SK-N-SH (cell line): ENCODE measurements around the gene EN1. TPM values are rescaled to one million over a fixed set of nuclear protein-coding genes. Genes with fewer than 3 reads are reported as not detected.
A peak's percentile ranks its signal among the peaks of the same experiment; 100 is the strongest.

Experiments used
- CTCF ChIA-PET: fragments of 300-600, 350-600 bp; formaldehyde crosslinking; extraction: SDS; loops from one replicate; lab custom pipeline; 2021; lab: Yijun Ruan, JAX
- POLR2A ChIA-PET: fragments of 350-600 bp; sonication (Branson Sonifier 250); formaldehyde crosslinking; extraction: SDS; loops from one replicate; lab custom pipeline; 2020; ENCODE audit warnings: antibody characterized with exemption, inconsistent platforms; lab: Yijun Ruan, JAX
- DNase-seq: peaks from one replicate; pipeline ENCODE4 v3.0.0; 2012
- H2AFZ ChIP-seq: fragments of 200-600 bp; sonication (generic); 2 replicates; pipeline ENCODE4 v1.8.1; 2016; ENCODE audit warnings: antibody characterized with exemption, mild to moderate bottlenecking, low read depth
- H3F3A ChIP-seq: fragments of 200-600 bp; sonication (generic); replicated peaks from 2 replicates; pipeline ENCODE3; 2016; ENCODE audit warnings: antibody characterized with exemption, mild to moderate bottlenecking; ENCODE audit not compliant: insufficient read depth
- H3K27ac ChIP-seq, 2 experiments: fragments of 200-500 bp in 1 of 2; fragments of 200-600 bp in 1 of 2; sonication (Bioruptor generic) in 1 of 2; sonication (generic), shearing (Covaris generic) in 1 of 2; 2 replicates each; pipeline versions ENCODE4 v1.5.1 to v1.6.1; 2014 to 2016; ENCODE audit warnings: low read depth in 2 of 2, inconsistent platforms in 1 of 2, low read length in 1 of 2, mild to moderate bottlenecking in 1 of 2, mixed read lengths in 1 of 2
- H3K27me3 ChIP-seq: fragments of 200-600 bp; sonication (generic), shearing (Covaris generic); 2 replicates; pipeline ENCODE4 v1.6.1; 2016; ENCODE audit warnings: mixed run types; ENCODE audit not compliant: insufficient read depth
- H3K36me3 ChIP-seq, 2 experiments: fragments of 200-500 bp in 1 of 2; fragments of 200-600 bp in 1 of 2; sonication (Bioruptor generic) in 1 of 2; sonication (generic) in 1 of 2; replicated peaks in 1 of 2; 2 replicates each; pipeline versions ENCODE3 to v1.5.1; 2014 to 2016; ENCODE audit warnings: low read length in 1 of 2, mild to moderate bottlenecking in 1 of 2; ENCODE audit not compliant: insufficient read depth in 2 of 2, control insufficient read depth in 1 of 2
- H3K4me1 ChIP-seq, 2 experiments: fragments of 200-500 bp in 1 of 2; fragments of 200-600 bp in 1 of 2; sonication (Bioruptor generic) in 1 of 2; sonication (generic), shearing (Covaris generic) in 1 of 2; 2 replicates each; pipeline versions ENCODE4 v1.5.1 to v1.6.1; 2014 to 2016; ENCODE audit warnings: low read depth in 1 of 2, low read length in 1 of 2, mixed run types in 1 of 2; ENCODE audit not compliant: insufficient read depth in 2 of 2, control insufficient read depth in 1 of 2
- H3K4me2 ChIP-seq: fragments of 200-600 bp; sonication (generic), shearing (Covaris generic); 2 replicates; pipeline ENCODE4 v1.6.1; 2017; ENCODE audit warnings: mixed run types
- H3K4me3 ChIP-seq, 2 experiments: fragments of 200-500 bp in 1 of 2; fragments of 200-600 bp in 1 of 2; sonication (Bioruptor generic) in 1 of 2; sonication (generic), shearing (Covaris generic) in 1 of 2; 2 replicates each; pipeline versions ENCODE4 v1.5.1 to v1.8.1; 2014 to 2016; ENCODE audit warnings: low read depth in 2 of 2, inconsistent platforms in 1 of 2, low read length in 1 of 2, mild to moderate bottlenecking in 1 of 2, mixed read lengths in 1 of 2, moderate library complexity in 1 of 2
- H3K79me2 ChIP-seq: fragments of 200-600 bp; sonication (generic); 2 replicates; pipeline ENCODE4 v1.8.1; 2017; ENCODE audit warnings: mild to moderate bottlenecking; ENCODE audit not compliant: insufficient read depth
- H3K9ac ChIP-seq: fragments of 200-600 bp; sonication (generic); 2 replicates; pipeline ENCODE4 v1.6.1; 2017; ENCODE audit warnings: mixed run types
- H3K9me2 ChIP-seq: fragments of 200-600 bp; sonication (generic); 2 replicates; pipeline ENCODE4 v1.6.1; 2017; ENCODE audit warnings: mixed run types
- H3K9me3 ChIP-seq: fragments of 200-600 bp; sonication (generic); 2 replicates; pipeline ENCODE4 v1.6.1; 2017; ENCODE audit warnings: mixed run types, mild to moderate bottlenecking, moderate library complexity
- H4K20me1 ChIP-seq: fragments of 200-600 bp; sonication (generic); 2 replicates; pipeline ENCODE4 v1.6.1; 2017; ENCODE audit warnings: mild to moderate bottlenecking, mixed run types; ENCODE audit not compliant: insufficient read depth
- CHD2 ChIP-seq: fragments of 150-350 bp; IDR thresholded peaks from 2 replicates; pipeline ENCODE4 v1.6.1; 2018; ENCODE audit warnings: low read length; ENCODE audit not compliant: partially characterized antibody
- ELF1 ChIP-seq: IDR thresholded peaks from 2 replicates; pipeline ENCODE4 v1.4.0; 2012
- EP300 ChIP-seq, 2 experiments: IDR thresholded peaks; 2 replicates each; pipeline versions ENCODE4 v1.4.0 to v1.6.1; 2012; ENCODE audit warnings: borderline replicate concordance in 1 of 2, low read depth in 1 of 2, low read length in 1 of 2
- EZH2phosphoT487 ChIP-seq: fragments of 200-600 bp; sonication (generic); IDR thresholded peaks from 2 replicates; pipeline ENCODE4 v1.6.1; 2017; ENCODE audit warnings: low read depth, mixed run types, mild to moderate bottlenecking, antibody characterized with exemption, moderate library complexity, borderline replicate concordance
- FOSL2 ChIP-seq: IDR thresholded peaks from 2 replicates; pipeline ENCODE4 v1.4.0; 2012; ENCODE audit warnings: low read depth, mild to moderate bottlenecking, moderate library complexity, borderline replicate concordance
- GABPA ChIP-seq: IDR thresholded peaks from 2 replicates; pipeline ENCODE4 v1.4.0; 2012; ENCODE audit warnings: low read depth, mild to moderate bottlenecking
- MXI1 ChIP-seq: IDR thresholded peaks from 2 replicates; pipeline ENCODE4 v1.6.1; 2012; ENCODE audit warnings: mild to moderate bottlenecking, low read depth, low read length, improper control_type of control experiment
- NRF1 ChIP-seq: IDR thresholded peaks from 2 replicates; pipeline ENCODE4 v1.6.1; 2012; ENCODE audit warnings: low read depth, mild to moderate bottlenecking, low read length
- PBX3 ChIP-seq: IDR thresholded peaks from 2 replicates; pipeline ENCODE4; 2012
- RCOR1 ChIP-seq: fragments of 150-350 bp; IDR thresholded peaks from 2 replicates; pipeline ENCODE4 v1.6.1; 2017; ENCODE audit warnings: antibody characterized with exemption, low read length
- SIN3A ChIP-seq: IDR thresholded peaks from 2 replicates; pipeline ENCODE4 v1.6.1; 2012; ENCODE audit warnings: low read depth, mild to moderate bottlenecking, low read length, moderate library complexity, borderline replicate concordance
- SMC3 ChIP-seq: IDR thresholded peaks from 2 replicates; pipeline ENCODE4 v1.6.1; 2012; ENCODE audit warnings: low read depth, low read length, improper control_type of control experiment
- YY1 ChIP-seq: IDR thresholded peaks from 2 replicates; pipeline ENCODE4 v1.4.0; 2012; ENCODE audit warnings: low read depth, mild to moderate bottlenecking
- ZBTB33 ChIP-seq: IDR thresholded peaks from 2 replicates; pipeline ENCODE4 v1.4.0; 2012; ENCODE audit warnings: low read depth, borderline replicate concordance
- WGBS: methylation state at CpG from one replicate; pipeline ENCODE4 v1.1.6; 2017; ENCODE audit warnings: low lambda C conversion rate; 5-methylcytosine and 5-hydroxymethylcytosine counted together
- polyA plus RNA-seq, 3 experiments: library from polyadenylated mRNA; depleted of rRNA; stranded (reverse); fragments of >200 nt; gene quantifications; 2 replicates each; pipeline ENCODE4 v1.2.3, GENCODE V29; 2012
- TF ChIP-seq, protein P1 (sequence below): fragments of 150-350 bp; IDR thresholded peaks from 2 replicates; pipeline ENCODE4 v1.6.1; 2016; ENCODE audit warnings: mild to moderate bottlenecking, low read depth, low read length
- TF ChIP-seq, protein P2 (sequence below): IDR thresholded peaks from 2 replicates; pipeline ENCODE4 v1.4.0; 2012; ENCODE audit warnings: low read depth, borderline replicate concordance
- TF ChIP-seq, protein P3 (sequence below): IDR thresholded peaks from 2 replicates; pipeline ENCODE4 v1.6.1; 2012; ENCODE audit warnings: mild to moderate bottlenecking, low read depth, low read length, moderate library complexity

EN1 gene
- polyA plus RNA-seq, 1 of the 3 experiments (the other 2 are of a cell fraction), result not detected

DNA sequence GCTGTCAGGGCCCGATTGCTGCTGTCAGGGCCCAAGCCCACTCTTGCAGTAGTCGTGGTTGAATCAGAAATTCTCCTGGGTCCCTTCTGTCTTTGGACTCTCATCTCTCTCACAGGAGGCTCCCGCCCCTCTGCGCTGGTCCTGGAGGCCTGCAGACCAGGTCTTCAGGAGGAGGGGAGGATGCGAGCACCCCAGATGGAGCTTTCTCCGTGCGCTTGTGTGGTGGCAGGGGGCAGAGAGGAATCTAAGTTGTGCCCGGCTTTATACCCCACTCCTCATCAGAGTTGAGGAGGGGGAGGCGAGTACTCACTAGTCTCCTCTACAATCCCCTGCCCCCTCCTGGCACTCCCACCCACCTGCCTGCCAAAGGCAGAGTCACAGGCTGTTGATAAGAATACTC, 10.4 kb downstream of the EN1 start:
- Histone ChIP-seq H2AFZ (no peak overlapping the region), H3K4me3 (no peak overlapping the region), H3K27me3 (peaks cover 98% of the 10 kb centered on the region), H3K9me3 (no peaks in the 10 kb centered on the region), H3K4me1 (no peaks in the 10 kb centered on the region; a peak in 1 of 4 replicates), H3K79me2 (no peaks in the 10 kb centered on the region), H3K36me3 (no peaks in the 10 kb centered on the region), H3K9ac (no peak overlapping the region), H3K4me2 (no peak overlapping the region), H3K9me2 (no peaks in the 10 kb centered on the region), H3K27ac (no peak overlapping the region), H4K20me1 (no peaks in the 10 kb centered on the region), H3F3A (no peaks in the 10 kb centered on the region)
- no peak for DNase-seq
- ChIA-PET POLR2A (no interaction called here), CTCF (interaction anchor here (1.4 kb wide), 1 partner anchor 8 kb away, joined by 4 read pairs; no protein-coding TSS in a partner anchor)
- no peak for TF ChIP-seq CHD2
- no peak for TF ChIP-seq EP300 (IDR thresholded peaks at IDR 0.05; ENCODE audit: borderline replicate concordance in 1 of 2, low read depth in 1 of 2, low read length in 1 of 2)
- TF ChIP-seq, protein P1, sequence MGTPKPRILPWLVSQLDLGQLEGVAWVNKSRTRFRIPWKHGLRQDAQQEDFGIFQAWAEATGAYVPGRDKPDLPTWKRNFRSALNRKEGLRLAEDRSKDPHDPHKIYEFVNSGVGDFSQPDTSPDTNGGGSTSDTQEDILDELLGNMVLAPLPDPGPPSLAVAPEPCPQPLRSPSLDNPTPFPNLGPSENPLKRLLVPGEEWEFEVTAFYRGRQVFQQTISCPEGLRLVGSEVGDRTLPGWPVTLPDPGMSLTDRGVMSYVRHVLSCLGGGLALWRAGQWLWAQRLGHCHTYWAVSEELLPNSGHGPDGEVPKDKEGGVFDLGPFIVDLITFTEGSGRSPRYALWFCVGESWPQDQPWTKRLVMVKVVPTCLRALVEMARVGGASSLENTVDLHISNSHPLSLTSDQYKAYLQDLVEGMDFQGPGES, result no peak
- no peak for TF ChIP-seq YY1
- no peak for TF ChIP-seq ZBTB33
- no peak for TF ChIP-seq FOSL2
- TF ChIP-seq, protein P2, sequence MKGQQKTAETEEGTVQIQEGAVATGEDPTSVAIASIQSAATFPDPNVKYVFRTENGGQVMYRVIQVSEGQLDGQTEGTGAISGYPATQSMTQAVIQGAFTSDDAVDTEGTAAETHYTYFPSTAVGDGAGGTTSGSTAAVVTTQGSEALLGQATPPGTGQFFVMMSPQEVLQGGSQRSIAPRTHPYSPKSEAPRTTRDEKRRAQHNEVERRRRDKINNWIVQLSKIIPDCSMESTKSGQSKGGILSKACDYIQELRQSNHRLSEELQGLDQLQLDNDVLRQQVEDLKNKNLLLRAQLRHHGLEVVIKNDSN, result no peak
- no peak for TF ChIP-seq EZH2phosphoT487
- no peak for TF ChIP-seq NRF1
- 20% methylated on average over 9 of the region's 9 CpGs for WGBS

DNA sequence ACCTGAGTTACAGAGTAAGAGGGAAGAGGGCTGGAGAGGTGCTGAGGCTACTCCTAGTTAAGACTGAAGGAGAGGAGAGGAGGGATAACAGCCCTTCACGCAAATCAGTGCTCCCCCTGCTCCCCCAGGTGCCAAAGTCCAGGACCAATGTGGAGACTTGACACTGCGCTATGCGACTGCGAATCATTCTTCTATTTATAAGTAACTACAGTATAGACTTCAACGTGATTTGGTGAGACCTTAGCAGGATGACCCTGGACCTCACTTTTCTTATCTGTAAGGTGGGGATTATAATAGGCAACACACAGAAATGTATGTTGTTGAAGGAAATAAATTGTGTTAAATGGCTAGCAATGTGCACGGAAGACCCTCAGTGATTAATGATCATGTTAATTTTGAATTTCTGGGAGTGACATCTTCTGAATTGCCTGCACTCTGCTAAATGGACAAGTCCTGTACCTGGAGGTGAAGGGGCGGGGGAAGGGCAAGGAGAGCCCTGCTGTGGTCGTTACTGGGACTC, 11.0 kb downstream of the EN1 start:
- DNase-seq, result no peak
- no peaks in the 10 kb centered on the region; a peak in 1 of 4 replicates for H3K4me1 ChIP-seq
- no peak overlapping the region for H3K4me3 ChIP-seq
- no peaks in the 10 kb centered on the region for H4K20me1 ChIP-seq
- no peaks in the 10 kb centered on the region for H3K36me3 ChIP-seq
- peaks cover 98% of the 10 kb centered on the region for H3K27me3 ChIP-seq
- CTCF ChIA-PET, result interaction anchor here (1.4 kb wide), 1 partner anchor 8 kb away, joined by 4 read pairs; no protein-coding TSS in a partner anchor
- no peak overlapping the region for H3K27ac ChIP-seq
- POLR2A ChIA-PET, result no interaction called here
- H3K79me2 ChIP-seq, result no peaks in the 10 kb centered on the region
- H2AFZ ChIP-seq, result no peak overlapping the region
- no peaks in the 10 kb centered on the region for H3K9me2 ChIP-seq
- 13% methylated on average over 8 of the region's 8 CpGs for WGBS
- no peaks in the 10 kb centered on the region for H3F3A ChIP-seq
- no peaks in the 10 kb centered on the region for H3K9me3 ChIP-seq
- 0 out of 2 replicates have a peak overlapping the region, but pooled peaks have one; percentile 71 for H3K4me2 ChIP-seq
- no peak overlapping the region for H3K9ac ChIP-seq
- TF ChIP-seq MXI1 (no peak), SMC3 (no peak), NRF1 (no peak), RCOR1 (no peak), ELF1 (no peak), SIN3A (no peak), PBX3 (no peak), GABPA (no peak), EZH2phosphoT487 (no peak)
- TF ChIP-seq, protein P2, result no peak
- TF ChIP-seq, protein P3, sequence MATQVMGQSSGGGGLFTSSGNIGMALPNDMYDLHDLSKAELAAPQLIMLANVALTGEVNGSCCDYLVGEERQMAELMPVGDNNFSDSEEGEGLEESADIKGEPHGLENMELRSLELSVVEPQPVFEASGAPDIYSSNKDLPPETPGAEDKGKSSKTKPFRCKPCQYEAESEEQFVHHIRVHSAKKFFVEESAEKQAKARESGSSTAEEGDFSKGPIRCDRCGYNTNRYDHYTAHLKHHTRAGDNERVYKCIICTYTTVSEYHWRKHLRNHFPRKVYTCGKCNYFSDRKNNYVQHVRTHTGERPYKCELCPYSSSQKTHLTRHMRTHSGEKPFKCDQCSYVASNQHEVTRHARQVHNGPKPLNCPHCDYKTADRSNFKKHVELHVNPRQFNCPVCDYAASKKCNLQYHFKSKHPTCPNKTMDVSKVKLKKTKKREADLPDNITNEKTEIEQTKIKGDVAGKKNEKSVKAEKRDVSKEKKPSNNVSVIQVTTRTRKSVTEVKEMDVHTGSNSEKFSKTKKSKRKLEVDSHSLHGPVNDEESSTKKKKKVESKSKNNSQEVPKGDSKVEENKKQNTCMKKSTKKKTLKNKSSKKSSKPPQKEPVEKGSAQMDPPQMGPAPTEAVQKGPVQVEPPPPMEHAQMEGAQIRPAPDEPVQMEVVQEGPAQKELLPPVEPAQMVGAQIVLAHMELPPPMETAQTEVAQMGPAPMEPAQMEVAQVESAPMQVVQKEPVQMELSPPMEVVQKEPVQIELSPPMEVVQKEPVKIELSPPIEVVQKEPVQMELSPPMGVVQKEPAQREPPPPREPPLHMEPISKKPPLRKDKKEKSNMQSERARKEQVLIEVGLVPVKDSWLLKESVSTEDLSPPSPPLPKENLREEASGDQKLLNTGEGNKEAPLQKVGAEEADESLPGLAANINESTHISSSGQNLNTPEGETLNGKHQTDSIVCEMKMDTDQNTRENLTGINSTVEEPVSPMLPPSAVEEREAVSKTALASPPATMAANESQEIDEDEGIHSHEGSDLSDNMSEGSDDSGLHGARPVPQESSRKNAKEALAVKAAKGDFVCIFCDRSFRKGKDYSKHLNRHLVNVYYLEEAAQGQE, result no peak
